SKM-1 (cell line): ENCODE results near the gene HOXD9.

Experiments used
- DNase-seq: peaks from one replicate; lab custom pipeline; 2025; ENCODE audit not compliant: unreplicated experiment; lab: John Stamatoyannopoulos, UW

HOXD9 gene

DNA sequence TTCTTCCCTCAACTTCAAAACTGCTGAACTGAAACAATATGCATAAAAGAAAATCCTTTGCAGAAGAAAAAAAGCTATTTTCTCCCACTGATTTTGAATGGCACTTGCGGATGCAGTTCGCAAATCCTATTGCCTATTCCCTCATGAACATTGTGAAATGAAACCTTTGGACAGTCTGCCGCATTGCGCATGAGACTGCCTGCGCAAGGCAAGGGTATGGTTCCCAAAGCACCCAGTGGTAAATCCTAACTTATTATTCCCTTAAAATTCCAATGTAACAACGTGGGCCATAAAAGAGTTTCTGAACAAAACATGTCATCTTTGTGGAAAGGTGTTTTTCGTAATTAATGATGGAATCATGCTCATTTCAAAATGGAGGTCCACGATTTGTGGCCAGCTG lies 15.4 kb downstream of the HOXD9 start:
- DNase-seq = no peak

DNA sequence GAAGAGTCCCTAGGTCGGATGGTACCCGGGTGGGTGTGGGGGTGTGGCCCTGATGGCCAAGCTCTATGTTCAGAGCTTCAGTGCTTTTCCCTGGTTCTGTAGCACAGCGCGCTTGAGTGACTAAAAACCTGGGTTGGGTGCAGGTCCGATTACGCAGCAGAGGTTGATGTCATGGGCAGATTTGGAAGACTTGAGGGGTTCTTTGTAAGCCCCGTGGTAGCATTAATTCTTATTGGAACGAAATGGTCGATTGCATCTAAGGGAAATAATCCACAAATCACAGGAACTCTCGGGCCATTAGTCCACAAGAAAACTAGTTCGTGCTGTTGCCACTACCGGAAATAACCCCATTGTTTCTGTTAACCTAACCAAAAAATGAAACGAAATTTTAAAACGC lies 16.0 kb downstream of the HOXD9 start:
- no peak for DNase-seq

DNA sequence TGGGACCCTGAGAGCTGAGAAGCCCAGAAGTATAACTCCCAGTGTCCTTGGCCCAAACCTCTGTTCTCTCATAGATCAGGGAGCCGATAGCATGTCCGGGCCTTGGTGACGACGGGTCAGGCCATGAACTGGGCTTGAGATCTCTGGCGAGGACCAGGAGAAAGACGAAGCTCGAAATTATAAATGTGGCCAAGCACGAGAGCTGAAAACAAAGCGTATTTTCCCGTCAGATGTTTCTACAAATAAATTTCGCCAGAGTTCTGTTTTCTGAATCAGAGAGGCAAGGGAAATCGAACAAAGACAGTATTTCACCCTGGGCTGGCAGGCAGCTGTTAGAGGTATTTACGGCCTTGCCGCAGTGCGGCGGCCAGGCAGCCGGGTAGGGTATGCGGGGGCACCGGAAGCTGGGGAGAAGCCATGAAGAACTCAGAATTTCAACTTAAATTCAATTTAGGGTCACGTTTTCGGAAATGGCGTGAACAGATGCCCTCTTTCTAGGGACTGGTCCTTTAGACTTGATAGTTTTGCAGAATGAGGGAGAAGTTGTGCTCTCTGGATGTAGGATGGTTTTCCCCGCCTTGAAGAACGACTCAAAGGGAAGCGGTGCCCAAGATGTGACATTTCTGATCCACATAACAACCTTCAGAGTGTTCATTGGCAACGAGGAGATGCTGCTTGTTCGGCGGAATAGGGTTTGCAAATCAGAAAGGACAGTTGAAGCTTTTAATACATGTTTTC lies 16.6 kb downstream of the HOXD9 start:
- DNase-seq = no peak

DNA sequence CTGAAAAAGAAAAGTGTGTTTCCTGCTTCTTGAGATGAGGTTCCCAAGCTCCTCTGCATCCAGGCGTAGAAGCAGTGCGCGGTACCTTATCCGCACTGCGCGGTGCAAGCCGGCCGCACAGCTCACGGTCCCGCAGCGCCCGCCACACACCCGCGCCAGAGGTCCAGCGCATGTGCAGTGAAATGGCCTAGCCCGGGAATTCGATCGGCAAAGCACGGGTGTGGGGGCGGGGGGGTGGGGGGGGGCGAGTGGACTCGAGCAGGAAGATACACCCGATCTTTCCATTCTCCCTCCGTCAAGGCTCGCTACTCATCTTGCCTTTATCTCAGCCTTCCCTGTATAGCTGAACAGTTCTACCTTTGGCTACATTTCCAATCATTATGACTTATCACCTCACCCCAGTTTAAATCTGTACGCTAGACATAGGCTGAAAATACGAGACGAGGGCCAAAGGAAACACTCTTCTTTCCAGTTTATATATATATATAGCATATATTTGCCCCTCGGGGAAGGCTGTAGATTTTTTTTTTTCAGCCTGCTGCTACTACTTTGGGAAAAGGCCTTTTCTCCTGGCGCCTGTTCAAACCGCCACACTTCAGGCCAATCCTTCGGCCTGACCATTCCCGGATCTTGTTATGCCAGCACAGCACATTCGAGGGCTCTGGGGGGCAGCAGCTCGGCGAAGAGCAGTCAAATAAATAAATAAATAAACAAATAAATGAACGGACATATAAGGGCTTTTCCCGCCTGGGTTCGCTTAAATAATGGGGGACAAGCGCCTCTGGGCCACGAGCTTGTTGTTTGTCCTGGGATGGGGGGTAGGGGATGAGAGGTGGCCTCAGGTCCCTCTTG lies 17.4 kb downstream of the HOXD9 start:
- no peak for DNase-seq

DNA sequence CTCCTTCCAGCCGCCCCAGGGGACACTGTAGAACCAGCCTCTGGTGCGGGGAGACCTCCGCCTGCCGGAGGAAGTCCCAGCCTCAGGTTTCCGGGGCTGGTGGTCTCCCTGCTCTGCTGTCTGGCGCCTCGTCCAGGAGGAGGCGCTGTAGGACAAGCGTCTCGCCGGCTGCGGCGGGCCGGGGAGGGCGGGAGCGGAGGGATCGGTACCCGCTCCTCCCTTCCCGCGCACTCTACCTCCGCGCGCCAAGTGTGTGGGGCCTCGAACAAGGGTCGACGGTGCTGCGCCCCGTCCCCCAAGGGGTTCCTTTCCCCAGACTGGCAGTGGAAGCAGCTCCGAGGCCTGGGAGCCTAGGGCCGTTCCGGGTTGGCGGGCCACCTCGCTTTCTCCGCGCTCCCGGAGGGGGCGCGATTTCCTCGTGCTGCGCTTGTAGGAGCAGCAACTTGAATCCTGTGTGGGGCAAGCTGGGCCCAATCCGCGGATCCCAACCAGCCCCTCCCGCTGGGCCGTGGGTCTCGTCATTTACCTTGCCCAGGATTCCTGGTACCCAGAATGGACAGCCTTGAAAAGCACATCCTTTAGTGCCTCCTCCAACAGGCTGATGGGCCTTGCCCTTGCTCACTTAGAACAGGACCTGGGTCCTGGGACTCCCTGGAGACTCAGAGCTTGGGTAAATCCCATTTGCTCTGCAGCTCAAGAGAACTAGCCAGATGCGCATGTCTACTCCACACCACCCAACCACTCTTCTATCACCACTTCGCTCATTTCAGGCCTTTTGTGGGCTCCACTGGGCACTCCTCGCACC lies 18.2 kb downstream of the HOXD9 start:
- DNase-seq = peak; percentile 26

DNA sequence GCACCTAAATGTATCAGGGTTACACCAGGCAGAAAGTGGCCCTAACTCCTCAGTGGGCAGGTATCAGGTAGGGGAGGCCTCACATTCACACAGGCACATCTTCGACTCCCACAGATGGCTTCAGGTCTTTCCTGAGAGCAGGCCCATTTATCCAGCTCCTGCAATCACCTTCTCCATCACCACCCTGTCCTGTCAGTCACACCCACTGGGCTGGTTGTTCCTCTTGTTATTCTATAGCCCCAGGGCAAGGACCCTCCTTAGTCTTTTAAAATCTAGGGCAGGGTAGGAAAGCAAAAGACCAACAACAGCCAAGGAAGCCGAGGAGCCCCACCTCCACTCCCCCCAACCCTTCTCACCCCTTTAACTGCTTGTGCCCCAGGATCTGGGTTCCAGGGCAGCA lies 19.8 kb downstream of the HOXD9 start:
- no peak for DNase-seq

- no peak for DNase-seq
Observed at GRCh38 chr2:176145085-176145969, 22.8 kb downstream of the HOXD9 start.

- DNase-seq = no peak
Observed at GRCh38 chr2:176146101-176146500, 23.6 kb downstream of the HOXD9 start.

- DNase-seq = no peak
Observed at GRCh38 chr2:176146645-176147044, 24.1 kb downstream of the HOXD9 start.

DNA sequence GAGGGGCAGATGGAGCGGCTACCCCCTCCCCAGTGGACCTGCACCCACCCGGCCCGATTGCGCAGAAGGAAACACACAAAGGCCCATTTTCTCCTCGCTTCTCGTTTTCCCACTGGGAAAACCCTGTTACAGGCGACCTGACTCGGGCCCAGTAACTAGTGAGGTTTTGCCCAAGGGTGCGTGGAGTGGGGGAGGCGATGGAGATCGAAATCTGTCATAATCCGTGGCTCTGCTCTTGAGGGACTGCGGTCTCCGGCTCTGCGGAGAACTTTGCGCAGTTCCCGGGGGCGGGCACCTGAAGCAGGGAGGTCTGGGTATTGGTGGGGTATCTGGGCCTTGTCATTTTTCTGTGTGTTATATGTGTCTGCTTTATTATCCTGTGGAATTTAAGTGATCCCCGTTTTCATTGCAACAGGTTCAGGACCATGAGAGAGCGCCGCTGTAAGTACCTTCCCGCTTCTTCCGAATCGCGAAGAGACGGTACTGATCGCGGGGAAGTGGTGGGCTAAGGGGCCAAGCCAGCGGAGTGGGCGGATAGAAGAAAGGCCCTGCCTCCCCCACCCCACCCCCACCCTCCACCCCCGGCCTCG lies 24.8 kb downstream of the HOXD9 start:
- DNase-seq = no peak

DNA sequence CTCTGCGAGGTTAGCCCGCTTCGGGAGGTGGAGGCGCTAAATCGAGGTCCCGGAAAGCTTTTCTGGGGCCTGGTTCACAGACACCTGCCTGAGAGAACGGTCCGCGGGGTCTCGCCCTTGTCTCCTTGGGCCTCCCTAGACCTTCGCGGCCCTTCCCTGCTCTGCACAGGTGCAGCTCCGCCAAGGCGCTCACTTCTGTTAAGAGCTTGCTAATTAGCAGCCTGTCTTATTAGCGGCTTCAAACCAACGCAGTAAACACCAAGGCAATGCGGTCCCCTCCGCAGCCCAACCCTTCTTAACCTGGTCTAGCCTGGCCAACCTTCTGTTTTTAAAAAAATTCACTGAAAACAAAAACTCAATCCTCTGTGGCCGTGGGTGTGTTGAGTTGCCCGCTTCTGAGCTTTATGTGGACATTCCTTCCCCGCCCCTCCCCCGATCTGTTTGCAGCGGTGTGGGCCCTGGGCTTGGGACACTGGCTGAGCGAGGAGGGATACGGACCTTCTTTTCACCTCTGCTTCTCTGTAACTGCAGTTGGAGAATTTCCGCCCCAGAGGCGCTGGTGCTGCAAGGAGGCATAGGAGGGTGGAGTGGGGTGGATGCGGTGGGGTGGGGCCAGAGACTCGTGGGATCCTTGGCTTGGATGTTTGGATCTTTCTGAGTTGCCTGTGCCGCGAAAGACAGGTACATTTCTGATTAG lies 25.4 kb downstream of the HOXD9 start:
- DNase-seq = no peak

GRCh38 chr2:176148751-176149421 lies 26.4 kb downstream of the HOXD9 start:
- DNase-seq = no peak

DNA sequence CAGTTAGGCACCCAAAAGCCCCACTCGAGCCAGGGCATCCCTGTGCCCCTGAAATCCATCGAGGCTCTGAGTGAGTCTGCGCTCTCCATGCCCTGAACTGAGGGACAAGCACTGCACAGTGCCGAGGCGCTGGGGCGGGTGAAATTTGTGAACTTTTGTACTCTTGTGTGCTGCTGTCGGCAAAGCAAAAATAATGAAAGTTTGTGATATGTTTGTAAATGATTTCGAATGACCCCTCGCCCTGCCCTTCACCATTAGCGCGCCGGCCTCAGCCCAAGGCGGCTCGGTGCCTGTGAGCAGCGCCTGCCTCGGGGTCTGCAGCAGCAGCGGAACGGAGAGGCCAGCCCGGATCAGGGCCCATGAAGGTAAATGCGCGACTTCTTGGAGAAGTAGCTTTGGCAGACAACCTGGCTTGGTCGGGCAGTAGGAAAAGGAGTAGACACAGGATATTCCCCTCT lies 27.0 kb downstream of the HOXD9 start:
- DNase-seq = no peak

DNA sequence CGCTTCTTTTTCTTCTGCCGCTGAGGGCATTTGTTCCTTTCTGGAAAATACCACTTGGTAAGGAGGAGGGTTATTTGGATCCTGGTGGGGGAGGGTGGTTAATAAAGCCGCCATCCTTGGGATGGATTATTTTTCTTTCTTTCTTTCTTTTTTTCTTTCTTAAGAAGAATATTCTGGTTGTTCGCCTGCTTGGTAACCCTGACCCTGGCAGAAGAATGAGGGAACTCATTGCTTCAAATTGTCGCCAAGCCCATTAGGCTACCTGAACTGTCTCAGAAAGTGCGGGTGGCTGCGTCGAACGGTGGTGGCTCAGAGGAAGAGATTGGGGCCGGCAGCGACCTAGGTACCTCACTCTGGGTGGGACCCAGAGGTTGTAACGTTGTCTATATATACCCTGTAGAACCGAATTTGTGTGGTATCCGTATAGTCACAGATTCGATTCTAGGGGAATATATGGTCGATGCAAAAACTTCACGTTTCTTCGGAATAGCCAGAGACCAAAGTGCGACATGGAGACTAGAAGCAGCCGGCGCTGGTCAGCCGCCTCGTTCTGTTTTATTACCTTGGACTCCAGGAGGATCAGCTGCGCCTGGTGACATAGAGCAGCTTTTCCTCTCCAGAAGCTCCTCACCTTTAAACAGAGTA lies 27.5 kb downstream of the HOXD9 start:
- no peak for DNase-seq

- no peak for DNase-seq
Observed at GRCh38 chr2:176150584-176151441, 28.3 kb downstream of the HOXD9 start.

DNA sequence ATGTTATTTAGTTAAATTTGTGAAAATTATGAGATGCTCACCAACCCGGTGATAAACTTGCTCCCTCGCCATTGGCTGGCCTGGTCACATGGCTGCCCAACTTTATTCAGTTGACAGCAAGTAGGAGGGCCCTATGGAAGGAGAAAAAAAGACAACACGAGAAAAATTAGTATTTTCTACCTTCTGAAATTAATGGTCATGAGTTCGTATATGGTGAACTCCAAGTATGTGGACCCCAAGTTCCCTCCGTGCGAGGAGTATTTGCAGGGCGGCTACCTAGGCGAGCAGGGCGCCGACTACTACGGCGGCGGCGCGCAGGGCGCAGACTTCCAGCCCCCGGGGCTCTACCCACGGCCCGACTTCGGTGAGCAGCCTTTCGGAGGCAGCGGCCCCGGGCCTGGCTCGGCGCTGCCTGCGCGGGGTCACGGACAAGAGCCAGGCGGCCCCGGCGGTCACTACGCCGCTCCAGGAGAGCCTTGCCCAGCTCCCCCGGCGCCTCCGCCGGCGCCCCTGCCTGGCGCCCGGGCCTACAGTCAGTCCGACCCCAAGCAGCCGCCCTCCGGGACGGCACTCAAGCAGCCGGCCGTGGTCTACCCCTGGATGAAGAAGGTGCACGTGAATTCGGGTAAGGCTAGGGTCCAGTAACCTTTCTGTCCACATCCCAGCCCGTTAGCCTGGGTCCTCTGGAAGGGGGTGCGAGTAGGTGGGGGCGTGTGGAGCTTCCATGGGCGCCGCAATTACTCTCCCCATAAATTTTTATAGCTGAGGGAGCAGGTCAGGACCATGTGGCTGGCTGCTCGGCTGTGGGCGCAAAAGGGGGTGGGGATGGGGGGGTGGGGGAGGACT lies 29.1 kb downstream of the HOXD9 start, which contains the start of gene HOXD4:
HOXD4 (plus strand) TSS at position 109 of the 846 bp plus-strand sequence; CDS start at position 193, 84 bp downstream.
- DNase-seq = no peak
